Right kidney (tissue), 1 donor: Measurements from ENCODE around the gene CBX2.
A peak's percentile ranks its signal among the peaks of the same experiment; 100 is the strongest.

ENCODE experiments used
- DNase-seq: peaks from one replicate; pipeline ENCODE4 v3.0.0-alpha.2; 2016

Gene CBX2

DNA sequence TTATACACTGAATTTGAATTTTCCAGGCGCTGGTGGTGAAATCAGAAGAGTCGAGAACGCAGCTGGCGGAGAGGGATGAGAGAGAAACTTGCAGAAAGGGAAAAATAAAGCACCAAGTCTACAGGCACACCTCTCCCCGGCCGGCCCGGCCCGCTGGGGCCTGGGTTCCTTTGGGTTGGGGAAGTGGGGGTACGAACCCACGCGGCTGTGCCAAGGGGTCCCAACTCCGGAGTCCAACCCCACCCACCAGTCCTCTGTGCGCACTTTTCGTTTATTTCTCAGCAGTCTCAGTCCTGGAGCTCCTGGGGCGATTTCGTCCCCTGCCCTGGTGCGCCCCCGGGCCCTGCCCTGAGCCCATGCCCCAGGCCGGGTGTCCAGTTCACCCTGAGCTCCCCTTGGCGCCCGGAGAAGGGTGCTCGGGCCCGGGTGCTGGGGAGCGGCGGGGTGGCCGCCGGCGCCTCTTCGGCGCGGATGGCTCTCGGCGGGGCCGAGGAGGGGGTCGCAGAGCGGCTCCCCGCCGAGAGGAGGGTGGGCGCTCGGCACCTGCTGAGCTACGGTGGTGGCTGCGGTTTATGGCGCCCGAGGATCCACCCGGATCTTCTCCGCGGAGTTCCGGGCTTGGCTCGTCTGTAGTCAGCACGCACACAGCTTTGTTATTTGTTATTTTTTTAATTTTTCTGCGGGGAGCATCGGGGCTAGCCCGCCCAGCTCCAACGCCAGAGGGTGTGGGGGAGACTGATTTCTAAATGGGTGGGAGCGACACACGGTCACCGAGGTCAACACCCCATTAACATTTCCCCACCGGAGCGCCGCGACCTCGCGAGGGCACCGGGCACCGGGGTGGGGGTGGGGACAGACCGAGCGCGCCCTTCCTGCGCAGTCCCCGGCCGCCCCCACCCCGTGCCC lies 34.7 kb downstream of the CBX2 start:
- DNase-seq: peak; percentile 80

DNA sequence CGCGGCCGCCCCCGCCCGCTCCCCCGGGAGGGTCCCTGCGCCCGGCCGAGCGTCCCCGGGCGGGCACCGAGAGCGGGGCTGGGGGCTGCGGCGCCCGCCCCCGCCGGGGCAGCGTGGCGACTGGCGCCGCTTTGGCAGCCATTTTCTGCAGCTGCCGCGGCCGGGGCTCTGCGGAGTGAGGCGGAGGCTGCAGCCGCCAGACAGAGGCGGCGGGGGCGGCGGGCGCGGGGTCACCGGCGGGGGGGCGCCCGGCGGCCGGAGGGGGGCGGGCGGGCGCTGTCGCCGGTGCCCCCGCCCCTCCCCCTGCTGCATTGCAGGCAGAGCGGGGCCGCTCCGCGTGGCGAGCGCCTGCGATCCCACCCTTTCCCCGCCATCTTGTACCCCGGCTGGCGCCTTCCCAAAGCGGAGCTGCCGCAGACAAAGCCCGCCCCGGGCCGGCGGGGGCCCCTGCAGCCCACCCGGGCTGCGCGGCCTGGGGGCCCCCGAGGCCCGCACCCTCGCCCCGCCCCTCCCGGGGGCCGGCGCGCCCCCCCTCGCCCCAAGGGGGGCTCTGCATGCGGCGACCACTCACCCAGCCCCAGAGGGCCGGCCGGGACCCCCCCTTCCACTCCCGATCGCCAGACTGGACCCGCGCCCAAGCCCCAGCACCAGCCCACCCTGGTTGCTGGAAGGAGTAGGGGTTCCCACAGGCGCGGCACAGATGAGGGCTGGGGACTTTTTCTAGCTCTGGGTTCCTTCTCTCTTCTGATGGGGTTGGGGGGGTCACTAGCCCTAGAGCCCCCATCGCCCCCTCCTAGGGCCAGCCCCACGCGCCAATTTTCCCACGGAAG lies 35.6 kb downstream of the CBX2 start:
- no peak for DNase-seq

DNA sequence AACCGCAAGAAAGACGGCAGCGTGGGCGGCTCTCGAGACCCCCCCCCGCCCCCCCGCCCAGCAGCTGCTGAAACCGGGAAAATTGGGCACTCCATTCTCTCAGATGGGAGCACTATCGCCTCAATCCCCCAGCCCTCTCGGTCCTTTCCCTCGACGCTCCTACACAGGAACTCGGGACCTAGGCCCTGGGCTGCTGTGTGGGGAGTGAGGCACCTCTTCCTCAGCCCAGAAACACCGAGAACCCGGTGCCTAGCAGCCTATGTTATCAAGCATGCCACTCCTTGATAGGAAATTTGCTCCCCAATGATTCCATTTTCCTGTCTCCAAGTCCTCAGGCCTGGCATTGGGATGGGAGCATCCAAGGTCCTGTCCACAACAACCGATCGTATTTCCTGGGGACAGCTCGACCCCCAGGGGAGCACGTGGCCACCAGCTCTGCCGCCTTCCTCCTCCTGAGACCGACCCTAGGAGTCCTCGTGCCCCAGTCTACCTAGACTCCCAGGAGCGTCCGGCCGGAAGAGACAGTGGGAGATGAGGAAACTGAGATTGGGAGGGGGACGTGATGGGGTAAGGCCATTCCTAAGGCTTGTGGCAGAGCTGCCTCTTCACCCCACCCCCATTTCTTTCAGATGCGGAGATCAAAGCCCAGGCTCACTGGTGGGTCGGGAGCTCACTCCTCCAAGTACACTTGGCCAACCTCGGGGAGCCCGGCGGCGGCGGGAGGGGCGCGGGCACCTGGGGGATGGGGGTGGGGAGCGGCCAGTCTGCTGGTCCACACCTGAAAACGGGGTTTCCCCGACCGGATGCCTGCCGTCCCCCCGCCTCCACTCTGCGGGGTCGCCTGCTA lies 36.4 kb downstream of the CBX2 start:
- peak; percentile 64 for DNase-seq

DNA sequence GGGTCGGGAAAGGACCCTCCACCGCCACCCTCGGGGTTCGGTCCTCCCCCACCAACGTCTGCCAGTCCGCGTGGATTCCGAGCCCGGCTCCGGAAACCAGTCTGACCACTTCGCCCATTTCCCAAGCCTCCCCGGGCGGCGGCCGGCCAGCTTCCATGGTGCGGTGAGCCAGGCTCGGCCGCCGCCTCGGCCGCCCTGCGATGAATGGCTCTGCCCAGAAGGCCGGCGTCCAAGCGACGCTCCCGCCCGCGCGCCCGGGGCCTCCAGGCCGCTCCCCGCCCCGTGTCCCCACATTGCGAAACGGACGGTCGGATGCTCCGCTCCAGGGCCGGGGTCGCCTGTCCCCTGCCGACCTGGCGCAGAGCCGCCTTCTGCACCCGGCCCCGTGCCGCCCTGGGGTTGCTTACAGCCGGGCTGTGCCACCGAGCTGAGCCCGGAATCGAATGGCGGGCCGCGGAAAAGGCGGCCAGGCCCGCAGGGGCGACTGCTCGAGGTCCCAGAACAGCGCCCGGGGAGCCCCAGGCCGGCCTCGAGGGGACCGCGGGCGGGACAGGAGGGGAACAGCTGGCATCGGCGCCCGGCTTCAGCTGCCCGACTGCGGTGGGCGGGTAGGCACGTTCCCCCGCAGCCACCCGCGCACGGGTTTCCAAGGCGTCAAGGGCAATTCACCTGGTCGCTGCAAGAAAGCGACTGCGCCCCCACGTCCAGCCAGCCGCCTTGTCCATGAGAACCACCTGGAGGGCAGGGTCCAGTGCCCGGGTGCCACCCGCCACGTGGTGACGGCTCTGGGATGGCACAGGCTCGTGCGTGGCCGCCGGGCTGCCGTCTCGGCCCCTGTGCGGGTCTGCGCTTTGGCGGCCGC lies 37.3 kb downstream of the CBX2 start:
- DNase-seq: peak; percentile 84

DNA sequence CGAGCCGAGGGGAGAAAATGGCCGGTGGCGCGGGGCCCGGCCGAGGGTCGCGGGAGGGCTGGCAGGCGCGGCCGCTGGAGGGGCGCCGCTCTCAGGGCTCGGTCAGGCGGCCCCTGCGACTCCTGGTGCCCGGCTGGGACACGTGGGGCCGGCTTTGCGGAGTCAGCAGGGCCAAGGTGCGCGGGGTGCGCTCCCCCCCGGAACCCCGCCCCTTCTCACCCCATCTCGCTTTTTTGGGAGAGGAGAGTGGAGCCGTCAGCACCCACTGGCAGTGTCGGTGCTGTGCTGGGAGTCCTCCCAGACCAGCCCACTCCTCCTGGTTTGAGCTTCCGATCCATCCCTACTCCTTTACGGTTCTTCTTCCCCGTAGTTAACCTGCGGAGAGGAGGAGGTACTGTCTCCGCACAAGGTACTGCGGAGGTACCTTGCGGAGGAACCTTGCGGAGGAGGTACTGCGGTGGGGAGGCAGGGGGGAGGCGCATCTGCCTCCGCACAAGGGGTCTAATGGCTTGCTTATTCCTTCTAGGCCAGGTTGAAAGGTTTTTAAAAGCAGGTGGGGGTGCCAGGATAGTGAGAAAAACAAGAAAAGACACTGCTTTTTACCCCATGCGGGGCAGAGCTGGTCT lies 38.0 kb downstream of the CBX2 start:
- no peak for DNase-seq

DNA sequence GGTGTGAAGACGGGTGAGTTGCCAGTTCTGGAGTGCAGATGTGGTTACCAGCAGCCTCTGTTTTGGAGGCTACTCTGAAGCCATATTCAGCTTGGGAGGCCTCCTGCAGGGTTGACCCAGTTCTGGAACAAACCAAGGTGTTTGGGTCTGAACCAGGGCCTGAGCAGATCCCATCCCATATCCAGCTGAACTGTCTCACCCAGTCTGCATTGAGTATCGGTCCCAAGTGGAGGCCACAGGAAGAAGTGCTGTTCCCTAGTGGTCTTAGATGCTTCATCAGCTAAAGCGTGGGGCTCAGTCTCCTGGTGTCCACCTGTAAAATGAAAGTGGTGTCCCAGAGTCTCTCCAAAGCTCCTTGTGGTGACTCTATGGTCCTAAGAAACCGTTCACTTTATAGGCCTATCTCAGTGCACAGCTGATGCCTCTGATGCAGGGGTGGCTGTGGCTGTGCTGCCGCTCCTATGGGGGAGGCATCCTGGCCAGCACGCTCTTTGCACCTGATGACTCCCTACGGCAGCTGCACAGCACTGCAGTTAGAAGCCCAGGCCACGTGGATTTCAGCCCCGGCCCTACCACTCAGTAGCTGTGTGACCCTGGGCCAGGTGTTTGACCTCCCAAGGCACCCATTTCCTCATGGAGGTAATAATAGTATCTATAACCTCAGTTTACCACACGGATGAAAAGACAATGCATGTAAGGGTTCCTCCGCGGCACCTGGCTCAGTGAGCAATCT lies 40.2 kb downstream of the CBX2 start:
- DNase-seq: no peak

DNA sequence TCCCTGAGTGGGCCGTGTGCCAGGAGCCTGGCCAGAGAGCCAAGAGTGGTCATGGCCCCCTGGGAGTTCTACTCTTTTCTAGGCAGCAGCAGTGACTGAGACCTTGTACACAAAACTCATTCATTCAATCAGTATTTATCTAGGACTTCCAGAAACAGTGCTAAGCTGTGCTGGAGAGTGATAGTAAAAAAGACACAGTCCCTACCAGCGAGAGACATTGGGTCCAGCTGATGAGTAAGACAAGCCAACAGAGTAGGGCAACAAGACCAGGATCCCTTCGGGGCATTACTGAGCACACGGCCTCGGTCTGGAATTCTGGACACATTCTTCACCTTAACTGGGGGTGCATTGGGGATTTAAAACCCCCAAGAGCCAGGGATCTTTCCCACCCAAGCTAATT lies 41.1 kb downstream of the CBX2 start:
- DNase-seq: no peak

DNA sequence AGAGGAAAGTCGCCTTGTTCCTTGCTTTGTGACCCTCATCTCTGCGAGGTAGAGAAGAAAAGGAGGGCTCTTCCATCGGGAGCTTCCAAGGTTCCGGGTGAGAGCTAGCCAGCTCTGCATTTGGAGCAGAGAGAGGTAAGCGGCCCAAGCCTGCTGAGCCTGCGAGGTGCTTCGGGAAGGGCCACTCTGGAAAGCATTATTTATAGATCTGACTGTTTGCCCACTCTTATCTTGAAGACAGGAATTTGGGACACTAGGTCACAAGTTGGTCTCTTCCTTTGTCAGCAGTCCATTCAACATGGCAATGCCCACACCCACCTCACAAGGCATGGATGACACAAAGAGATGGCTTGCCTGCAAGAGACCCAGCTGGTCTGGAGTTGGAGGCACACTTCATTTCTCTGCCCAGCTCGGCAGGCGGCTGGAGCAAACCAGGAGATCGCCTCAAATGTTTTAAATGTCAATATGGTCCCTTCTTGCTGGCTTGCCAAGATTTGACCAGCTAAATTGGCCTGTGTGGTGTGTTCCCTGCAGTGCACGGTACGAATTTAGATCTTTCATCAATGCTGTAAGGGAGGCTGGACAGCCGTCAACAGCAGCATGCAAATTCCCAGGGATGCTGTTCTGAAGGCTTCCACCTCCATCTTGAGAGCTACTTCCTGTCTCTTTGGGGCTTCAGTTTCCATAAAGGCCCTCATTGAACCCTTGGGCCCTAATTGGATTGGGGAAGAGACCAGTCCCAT lies 41.8 kb downstream of the CBX2 start:
- no peak for DNase-seq

DNA sequence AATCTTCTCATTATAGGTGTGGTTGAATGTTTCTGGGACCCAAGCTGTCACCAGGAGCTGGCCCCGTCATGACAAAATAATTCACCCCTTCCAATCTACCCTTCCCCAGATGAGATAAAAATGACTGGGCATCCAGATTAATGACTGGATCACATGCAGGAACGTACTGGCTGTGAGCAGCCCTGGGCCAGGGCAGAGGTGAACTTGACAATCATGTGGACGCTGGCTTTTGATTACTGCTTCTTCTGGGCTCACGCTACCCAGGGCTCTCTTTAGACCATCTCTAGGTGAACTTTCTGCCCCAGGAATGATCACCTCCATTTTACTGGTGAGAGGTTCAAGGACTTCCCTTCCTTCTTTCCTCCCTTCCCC lies 43.0 kb downstream of the CBX2 start:
- no peak for DNase-seq

DNA sequence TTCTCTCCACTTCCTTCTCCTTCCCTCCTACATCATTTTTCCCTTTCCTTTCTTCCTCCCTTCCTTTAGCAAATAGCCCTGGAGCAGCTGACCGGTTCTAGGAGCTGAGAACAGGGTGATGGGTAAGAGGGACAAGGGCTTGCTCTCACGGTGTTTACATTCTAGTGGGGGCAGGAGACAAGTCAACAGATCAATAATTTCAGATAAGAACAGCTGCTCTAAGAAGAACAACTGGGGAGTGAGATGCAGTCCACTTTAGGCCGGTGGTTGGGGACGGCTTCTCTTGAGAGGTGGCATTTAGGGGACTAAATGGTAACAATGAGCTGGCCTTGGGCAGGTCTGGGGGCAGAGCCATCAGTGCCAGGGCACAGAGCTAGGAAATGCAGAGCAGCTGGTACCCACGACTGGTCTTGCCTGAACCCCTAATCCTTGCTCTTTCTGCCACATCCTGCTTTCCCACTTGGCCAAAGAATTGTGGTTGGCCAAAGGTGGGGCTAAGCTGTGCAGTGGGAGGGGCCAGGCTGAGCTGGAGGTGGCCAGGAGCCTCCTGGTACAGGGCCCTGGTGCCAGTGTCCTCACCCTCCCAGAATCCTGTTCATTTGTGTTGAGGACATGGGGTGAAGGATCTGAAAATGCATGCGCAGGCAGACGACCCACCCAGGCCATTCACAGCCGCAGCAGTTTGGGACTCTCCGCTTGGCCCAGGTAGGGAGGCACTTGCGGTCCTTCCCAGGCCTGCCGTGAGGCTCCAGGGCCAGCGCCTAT lies 43.6 kb downstream of the CBX2 start:
- no peak for DNase-seq

DNA sequence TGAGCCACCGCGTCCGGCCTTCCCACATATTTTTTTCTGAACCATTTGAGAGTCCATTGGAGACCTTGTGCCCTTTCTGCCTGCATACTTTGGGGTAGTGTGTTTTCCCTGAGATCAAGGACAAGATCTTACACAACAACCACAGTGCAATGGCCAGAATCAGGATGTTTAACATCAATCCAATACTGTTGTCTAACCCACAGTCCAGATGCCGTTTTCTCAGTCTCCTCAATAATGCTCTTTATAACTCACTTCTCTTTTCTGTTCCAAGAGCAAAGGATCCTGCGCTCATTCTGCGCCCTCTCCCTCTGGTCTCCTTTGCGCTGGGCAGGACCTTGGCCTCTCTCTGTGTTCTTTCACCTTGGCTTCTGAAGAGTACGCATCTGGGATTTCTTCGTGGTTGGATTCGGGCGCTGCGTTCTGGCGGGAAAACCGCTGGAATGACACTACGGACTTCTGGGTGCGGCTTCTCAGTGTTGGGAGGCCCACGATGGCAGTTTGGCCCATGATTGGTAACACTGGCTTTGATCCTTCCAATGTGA lies 44.7 kb downstream of the CBX2 start:
- no peak for DNase-seq

DNA sequence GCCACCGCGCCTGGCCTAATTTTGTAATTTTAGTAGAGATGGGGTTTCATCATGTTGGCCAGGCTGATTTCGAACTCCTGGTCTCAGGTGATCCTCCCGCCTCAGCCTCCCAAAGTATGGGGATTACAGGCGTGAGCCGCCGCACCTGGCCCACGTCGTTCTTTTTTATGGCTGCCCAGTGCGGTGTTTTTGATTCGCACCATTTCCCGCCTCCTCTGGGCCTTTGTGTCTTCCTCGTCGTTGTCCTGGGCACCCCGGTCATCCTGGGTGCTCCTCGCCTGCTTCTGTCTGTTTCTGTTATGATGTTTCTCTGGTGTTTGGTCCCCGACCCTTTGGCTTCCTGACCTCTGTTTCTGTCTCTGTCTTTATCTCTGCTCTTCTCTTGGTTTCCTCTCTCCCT lies 46.3 kb downstream of the CBX2 start:
- DNase-seq: no peak

DNA sequence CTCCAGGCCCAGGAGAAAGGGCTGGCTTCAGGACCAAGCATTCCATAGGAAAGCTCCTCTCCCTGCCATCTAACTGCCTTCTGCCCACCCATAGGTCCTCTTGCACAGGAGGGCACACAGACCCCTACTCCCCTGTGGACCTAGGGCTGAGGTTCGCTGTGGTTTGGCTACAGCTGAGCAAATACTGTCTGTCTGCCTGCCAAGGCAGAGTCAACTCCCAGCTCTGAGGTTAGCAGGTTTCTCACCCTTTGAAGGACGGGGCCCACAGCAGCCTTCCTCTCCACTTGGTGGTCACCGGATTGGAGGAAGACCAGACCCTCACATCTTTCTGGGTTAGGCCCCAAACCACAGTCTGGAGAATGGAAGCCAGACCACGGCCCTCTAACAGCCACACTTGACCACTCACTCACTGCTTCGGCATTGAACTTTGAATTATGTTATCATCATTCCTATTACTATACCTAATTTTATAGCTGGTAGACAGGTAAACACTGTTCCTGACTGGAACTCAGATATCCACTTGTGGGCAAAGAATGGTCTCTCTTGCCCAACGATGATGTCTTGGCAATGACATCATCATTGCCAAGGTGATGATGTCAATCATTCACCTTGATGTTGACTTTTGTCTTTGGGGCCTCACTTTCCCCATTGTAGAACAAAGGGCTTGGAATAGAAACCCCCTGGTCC lies 47.1 kb downstream of the CBX2 start:
- no peak for DNase-seq

DNA sequence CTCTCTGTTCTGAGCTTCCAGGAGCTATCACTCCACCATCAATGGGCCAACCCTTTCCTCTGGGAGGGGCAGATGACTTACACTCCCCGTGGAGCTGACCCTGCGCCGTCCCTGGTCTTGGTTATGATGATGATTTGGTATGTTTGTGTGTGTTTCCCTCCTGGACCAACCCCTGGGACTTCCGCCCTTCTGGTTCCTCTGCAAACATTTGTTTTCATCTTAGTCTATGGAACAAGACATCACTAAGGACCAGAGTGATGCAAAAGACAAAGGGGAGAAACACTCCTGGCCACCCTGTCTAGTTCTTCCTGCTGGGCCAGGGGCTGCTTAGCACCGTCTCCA lies 47.6 kb downstream of the CBX2 start:
- no peak for DNase-seq

DNA sequence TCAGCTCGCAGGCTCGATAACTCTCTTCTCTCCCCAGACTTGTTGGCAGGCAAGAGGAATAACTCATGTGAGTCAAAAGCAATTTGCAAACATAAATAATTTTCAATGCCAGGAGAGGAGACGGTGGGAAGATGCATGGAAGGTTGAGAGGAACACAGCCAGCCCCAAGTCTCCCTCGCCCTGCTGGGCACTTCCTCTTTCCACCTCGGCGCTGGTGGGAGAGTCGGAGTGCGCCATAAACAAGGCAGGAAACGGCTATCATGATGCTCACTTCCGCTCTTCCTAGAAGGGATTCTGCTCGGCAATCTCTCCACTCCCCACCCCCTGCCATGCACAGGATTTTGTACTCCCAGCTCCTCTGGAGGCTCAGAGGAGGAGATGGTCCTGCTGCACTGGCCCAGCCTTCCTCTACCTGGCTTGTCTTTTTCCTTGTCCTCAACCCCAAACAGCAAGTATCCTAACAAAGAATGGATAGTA lies 48.3 kb downstream of the CBX2 start:
- peak; percentile 45 for DNase-seq

DNA sequence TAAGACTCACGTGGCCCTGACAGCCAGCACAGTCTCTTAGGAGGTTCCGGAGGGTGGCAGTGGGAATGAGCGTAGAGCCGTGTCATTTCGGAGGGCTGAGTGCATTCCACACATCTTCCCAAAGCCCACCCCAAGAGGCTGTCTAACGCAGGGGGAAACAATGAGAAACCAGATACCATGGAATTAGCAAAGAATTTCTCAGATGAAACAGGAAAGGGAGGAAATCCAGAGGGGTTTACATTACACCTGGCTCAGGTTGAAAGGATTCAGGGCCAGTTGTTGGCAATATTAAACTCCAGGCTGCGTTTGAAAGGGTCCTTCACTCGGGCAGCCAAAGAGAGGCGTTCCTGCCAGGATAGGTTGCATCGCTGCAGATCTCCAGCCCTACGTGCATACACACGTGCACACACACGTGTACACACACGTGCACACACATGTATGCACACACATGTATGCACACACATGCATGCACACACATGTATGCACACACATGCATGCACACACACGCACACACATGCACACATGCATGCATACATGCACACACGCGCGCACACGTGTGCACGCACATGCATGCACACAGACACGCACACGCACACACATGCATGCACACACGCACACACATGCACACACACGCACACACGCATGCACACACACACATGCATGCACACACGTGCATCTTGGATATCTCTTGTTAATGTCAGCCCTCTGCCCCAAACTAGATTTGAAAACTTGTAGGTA lies 49.1 kb downstream of the CBX2 start:
- DNase-seq: no peak

DNA sequence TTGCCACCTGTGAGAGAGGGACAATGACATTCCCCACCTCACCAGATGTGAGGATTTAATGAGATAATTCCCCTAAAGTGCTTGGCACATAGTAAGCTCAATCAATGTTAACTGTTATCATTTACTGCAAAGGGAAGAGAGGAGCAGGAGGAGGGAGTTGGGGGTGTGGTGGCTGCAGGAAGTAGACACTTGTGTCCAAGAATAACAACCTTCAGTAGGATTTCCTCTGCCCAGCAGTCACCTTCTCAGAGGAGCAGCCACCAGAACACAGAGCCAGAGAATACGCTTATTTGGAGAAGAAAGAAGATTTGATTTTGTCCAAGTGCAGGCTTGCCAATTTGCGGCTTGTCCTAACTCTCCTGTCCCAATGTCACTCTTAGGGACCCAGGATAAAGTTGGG lies 51.1 kb downstream of the CBX2 start:
- no peak for DNase-seq
